ENCODE results near the gene SARS2.

- TF ChIP-seq CTCF (IDR thresholded peaks at IDR 0.05) (no peak), POLR2A (IDR thresholded peaks at IDR 0.05) (no peak), EP300 (IDR thresholded peaks at IDR 0.05) (no peak)
Measured at GRCh38 chr19:38908911-38909310, 21.7 kb downstream of the SARS2 start.

Measured in tibial nerve (tissue), 4 donors.